IMR-90 (cell line): ENCODE measurements around the gene MAGEF1. TPM values are rescaled to one million over a fixed set of nuclear protein-coding genes. Genes with fewer than 3 reads are reported as not detected.

Experiments used
- polyA plus RNA-seq, 3 experiments: library from polyadenylated mRNA; depleted of rRNA; stranded (reverse); fragments of >200 nt; gene quantifications; 2 replicates each; pipeline ENCODE4 v1.2.3, GENCODE V29; 2012; ENCODE audit warnings: low replicate concordance in 1 of 3
- total RNA-seq: library from RNA; depleted of rRNA; stranded (reverse); fragments of >200 nt; gene quantifications from 2 replicates; pipeline ENCODE4 v1.2.3, GENCODE V29; 2012; rRNA removed

The MAGEF1 gene
- total and polyA plus RNA-seq, 2 of the 4 experiments (the other 2 are of a cell fraction): 10.6 to 19.4 TPM

Other genes starting within 250 kb of the MAGEF1 start
- gene EPHB3, start 150.3 kb downstream of the MAGEF1 start, total RNA-seq: 0.72 and 0.83 TPM in 2 replicates
- gene EPHB3, start 150.3 kb downstream of the MAGEF1 start, polyA plus RNA-seq (2012; rRNA removed): 2.2 and 2.9 TPM in 2 replicates
- 52.5 and 56.1 TPM in 2 replicates for gene VPS8, start 100.1 kb upstream of the MAGEF1 start, total RNA-seq
- 13.1 and 14.0 TPM in 2 replicates for gene VPS8, start 100.1 kb upstream of the MAGEF1 start, polyA plus RNA-seq (2012; rRNA removed)